SU-DHL-6 (cell line): Measurements from ENCODE around the gene RASGRF1.

ENCODE experiments used
- H2AFZ ChIP-seq: fragments of 200-600 bp; sonication (generic); 2 replicates; pipeline ENCODE4 v1.6.1; 2014; ENCODE audit warnings: low read depth, mild to moderate bottlenecking, moderate library complexity, mixed read lengths, antibody characterized with exemption, low read length; ENCODE audit not compliant: severe bottlenecking
- H3F3A ChIP-seq: fragments of 200-600 bp; shearing (Covaris generic); 2 replicates; pipeline ENCODE4 v1.6.0; 2016; ENCODE audit warnings: antibody characterized with exemption, mild to moderate bottlenecking; ENCODE audit not compliant: insufficient read depth
- H3K27ac ChIP-seq: fragments of 200-600 bp; sonication (generic); 2 replicates; pipeline ENCODE4 v1.5.1; 2016; ENCODE audit warnings: low read depth, mild to moderate bottlenecking, low read length, moderate library complexity, mixed read lengths
- H3K27me3 ChIP-seq: fragments of 200-600 bp; sonication (generic), shearing (Covaris generic); 2 replicates; pipeline ENCODE4 v1.6.0; 2014; ENCODE audit warnings: mild to moderate bottlenecking, low read length
- H3K36me3 ChIP-seq: fragments of 200-600 bp; sonication (generic); 2 replicates; pipeline ENCODE4 v1.6.1; 2014; ENCODE audit warnings: mild to moderate bottlenecking, low read length, mixed read lengths
- H3K4me2 ChIP-seq: fragments of 300-600, 200-600 bp; shearing (Covaris generic), sonication (generic); 2 replicates; pipeline ENCODE4 v1.6.0; 2014; ENCODE audit warnings: low read length, low read depth, mild to moderate bottlenecking; ENCODE audit not compliant: poor library complexity, severe bottlenecking
- H3K4me3 ChIP-seq: fragments of 200-600 bp; sonication (generic); 2 replicates; pipeline ENCODE4 v1.5.1; 2014; ENCODE audit warnings: antibody characterized with exemption, low read length, mild to moderate bottlenecking, mixed read lengths; ENCODE audit not compliant: insufficient read depth, poor library complexity, severe bottlenecking
- H3K79me2 ChIP-seq: fragments of 200-600 bp; sonication (generic); 2 replicates; pipeline ENCODE4 v1.6.1; 2014; ENCODE audit warnings: mild to moderate bottlenecking, low read length, moderate library complexity; ENCODE audit not compliant: insufficient read depth
- H3K9ac ChIP-seq: fragments of 200-600 bp; sonication (generic); 2 replicates; pipeline ENCODE4 v1.7.0; 2014; ENCODE audit warnings: mild to moderate bottlenecking, low read length
- H3K9me2 ChIP-seq: fragments of 200-600 bp; sonication (generic); replicated peaks from 2 replicates; pipeline ENCODE4 v1.6.1; 2014; ENCODE audit warnings: low read length; ENCODE audit not compliant: insufficient read depth
- H3K9me3 ChIP-seq: fragments of 200-600 bp; sonication (generic); 2 replicates; pipeline ENCODE4 v1.6.1; 2014; ENCODE audit warnings: low read length, mixed read lengths; ENCODE audit not compliant: insufficient read depth
- H4K20me1 ChIP-seq: fragments of 200-600 bp; sonication (generic); 2 replicates; pipeline ENCODE4 v1.6.1; 2014; ENCODE audit warnings: low read depth, mild to moderate bottlenecking, antibody characterized with exemption, low read length, moderate library complexity, mixed read lengths
- EZH2phosphoT487 ChIP-seq: fragments of 200-600 bp; sonication (generic), shearing (Covaris generic); conservative IDR thresholded peaks from 2 replicates; pipeline ENCODE4 v1.6.1; 2018; ENCODE audit warnings: mild to moderate bottlenecking, antibody characterized with exemption, low read length, moderate library complexity, mixed read lengths
- TF ChIP-seq, protein P1 (sequence below): fragments of 200-600 bp; sonication (generic); IDR thresholded peaks from one replicate; pipeline ENCODE4 v1.5.1; 2017; ENCODE audit warnings: antibody characterized with exemption, mild to moderate bottlenecking, low read length, moderate library complexity; ENCODE audit not compliant: insufficient read depth, poor library complexity, severe bottlenecking

RASGRF1 gene

GRCh38 chr15:79002581-79002980 is 88.0 kb downstream of the RASGRF1 start:
- no peak overlapping the region for H3K9ac ChIP-seq

GRCh38 chr15:78999636-79000035 is 90.9 kb downstream of the RASGRF1 start:
- TF ChIP-seq, protein P1, sequence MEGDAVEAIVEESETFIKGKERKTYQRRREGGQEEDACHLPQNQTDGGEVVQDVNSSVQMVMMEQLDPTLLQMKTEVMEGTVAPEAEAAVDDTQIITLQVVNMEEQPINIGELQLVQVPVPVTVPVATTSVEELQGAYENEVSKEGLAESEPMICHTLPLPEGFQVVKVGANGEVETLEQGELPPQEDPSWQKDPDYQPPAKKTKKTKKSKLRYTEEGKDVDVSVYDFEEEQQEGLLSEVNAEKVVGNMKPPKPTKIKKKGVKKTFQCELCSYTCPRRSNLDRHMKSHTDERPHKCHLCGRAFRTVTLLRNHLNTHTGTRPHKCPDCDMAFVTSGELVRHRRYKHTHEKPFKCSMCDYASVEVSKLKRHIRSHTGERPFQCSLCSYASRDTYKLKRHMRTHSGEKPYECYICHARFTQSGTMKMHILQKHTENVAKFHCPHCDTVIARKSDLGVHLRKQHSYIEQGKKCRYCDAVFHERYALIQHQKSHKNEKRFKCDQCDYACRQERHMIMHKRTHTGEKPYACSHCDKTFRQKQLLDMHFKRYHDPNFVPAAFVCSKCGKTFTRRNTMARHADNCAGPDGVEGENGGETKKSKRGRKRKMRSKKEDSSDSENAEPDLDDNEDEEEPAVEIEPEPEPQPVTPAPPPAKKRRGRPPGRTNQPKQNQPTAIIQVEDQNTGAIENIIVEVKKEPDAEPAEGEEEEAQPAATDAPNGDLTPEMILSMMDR = no peak
- TF ChIP-seq EZH2phosphoT487 = no peak
- Histone ChIP-seq H3K9me3 (no peaks in the 10 kb centered on the region), H3K9ac (no peak overlapping the region), H3K27me3 (no peaks in the 10 kb centered on the region), H3K9me2 (no peaks in the 10 kb centered on the region), H3K79me2 (no peaks in the 10 kb centered on the region), H4K20me1 (no peaks in the 10 kb centered on the region), H3K4me2 (no peak overlapping the region), H3K27ac (no peak overlapping the region), H3K36me3 (no peaks in the 10 kb centered on the region), H3K4me3 (no peak overlapping the region), H2AFZ (no peak overlapping the region), H3F3A (no peaks in the 10 kb centered on the region)

More at GRCh38 chr15:79002581-79002980, 88.0 kb downstream of the RASGRF1 start:
- Histone ChIP-seq H2AFZ (no peak overlapping the region), H3K9me2 (no peaks in the 10 kb centered on the region), H3K4me2 (no peak overlapping the region), H3K4me3 (no peak overlapping the region), H3K27me3 (no peaks in the 10 kb centered on the region), H3K27ac (no peak overlapping the region), H3F3A (no peaks in the 10 kb centered on the region), H3K36me3 (no peaks in the 10 kb centered on the region), H4K20me1 (no peaks in the 10 kb centered on the region), H3K79me2 (no peaks in the 10 kb centered on the region), H3K9me3 (no peaks in the 10 kb centered on the region)
- TF ChIP-seq EZH2phosphoT487 = no peak
- TF ChIP-seq, protein P1 = no peak

DNA sequence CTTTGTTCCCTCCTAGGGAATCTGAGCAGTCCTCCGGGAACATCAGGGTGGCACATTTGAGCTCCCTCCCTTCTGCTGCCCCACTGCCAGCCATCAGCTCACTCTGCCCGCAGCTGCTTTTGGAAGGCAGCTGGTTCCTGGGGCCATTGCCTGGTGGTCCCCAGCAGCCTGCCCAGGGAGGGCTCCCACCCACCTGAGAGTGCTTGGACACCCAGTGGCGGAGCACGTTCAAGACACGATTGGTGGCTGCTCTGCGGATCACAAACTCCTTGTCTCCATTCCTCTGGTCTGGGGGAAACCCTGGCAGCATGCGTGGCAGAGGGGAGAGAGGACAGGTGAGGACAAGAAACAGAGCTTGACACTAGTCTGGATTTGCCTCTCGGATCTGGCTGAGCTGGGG is 92.1 kb downstream of the RASGRF1 start:
- Histone ChIP-seq H3K27me3 (no peaks in the 10 kb centered on the region), H3K4me2 (no peak overlapping the region), H2AFZ (no peak overlapping the region), H4K20me1 (no peaks in the 10 kb centered on the region), H3K9me3 (no peaks in the 10 kb centered on the region), H3F3A (no peaks in the 10 kb centered on the region), H3K79me2 (no peaks in the 10 kb centered on the region), H3K9ac (no peak overlapping the region), H3K4me3 (no peak overlapping the region), H3K27ac (no peak overlapping the region), H3K36me3 (no peaks in the 10 kb centered on the region), H3K9me2 (no peaks in the 10 kb centered on the region)
- TF ChIP-seq, protein P1 = no peak
- no peak for TF ChIP-seq EZH2phosphoT487
